Measurements from ENCODE around the gene CCNY.

DNA sequence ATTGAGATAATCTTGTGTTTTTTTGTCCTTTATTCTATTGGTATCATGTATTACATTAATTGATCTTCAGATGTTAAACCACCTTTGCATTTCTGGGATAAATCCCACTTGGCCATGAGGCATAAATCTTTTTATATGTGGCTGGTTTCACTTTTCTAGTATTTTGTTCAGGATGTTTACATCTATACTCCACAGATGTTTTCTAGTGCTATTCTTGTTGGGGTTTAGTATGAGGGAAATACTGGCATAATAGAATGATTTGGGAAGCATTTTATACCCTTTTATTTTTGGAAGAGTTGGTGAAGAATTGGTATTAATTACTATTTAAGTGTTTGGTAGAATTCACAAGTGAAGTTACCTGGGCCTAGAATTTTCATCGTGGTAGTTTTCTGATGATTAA, 41.8 kb upstream of the CCNY start:
- TF ChIP-seq, protein P1, sequence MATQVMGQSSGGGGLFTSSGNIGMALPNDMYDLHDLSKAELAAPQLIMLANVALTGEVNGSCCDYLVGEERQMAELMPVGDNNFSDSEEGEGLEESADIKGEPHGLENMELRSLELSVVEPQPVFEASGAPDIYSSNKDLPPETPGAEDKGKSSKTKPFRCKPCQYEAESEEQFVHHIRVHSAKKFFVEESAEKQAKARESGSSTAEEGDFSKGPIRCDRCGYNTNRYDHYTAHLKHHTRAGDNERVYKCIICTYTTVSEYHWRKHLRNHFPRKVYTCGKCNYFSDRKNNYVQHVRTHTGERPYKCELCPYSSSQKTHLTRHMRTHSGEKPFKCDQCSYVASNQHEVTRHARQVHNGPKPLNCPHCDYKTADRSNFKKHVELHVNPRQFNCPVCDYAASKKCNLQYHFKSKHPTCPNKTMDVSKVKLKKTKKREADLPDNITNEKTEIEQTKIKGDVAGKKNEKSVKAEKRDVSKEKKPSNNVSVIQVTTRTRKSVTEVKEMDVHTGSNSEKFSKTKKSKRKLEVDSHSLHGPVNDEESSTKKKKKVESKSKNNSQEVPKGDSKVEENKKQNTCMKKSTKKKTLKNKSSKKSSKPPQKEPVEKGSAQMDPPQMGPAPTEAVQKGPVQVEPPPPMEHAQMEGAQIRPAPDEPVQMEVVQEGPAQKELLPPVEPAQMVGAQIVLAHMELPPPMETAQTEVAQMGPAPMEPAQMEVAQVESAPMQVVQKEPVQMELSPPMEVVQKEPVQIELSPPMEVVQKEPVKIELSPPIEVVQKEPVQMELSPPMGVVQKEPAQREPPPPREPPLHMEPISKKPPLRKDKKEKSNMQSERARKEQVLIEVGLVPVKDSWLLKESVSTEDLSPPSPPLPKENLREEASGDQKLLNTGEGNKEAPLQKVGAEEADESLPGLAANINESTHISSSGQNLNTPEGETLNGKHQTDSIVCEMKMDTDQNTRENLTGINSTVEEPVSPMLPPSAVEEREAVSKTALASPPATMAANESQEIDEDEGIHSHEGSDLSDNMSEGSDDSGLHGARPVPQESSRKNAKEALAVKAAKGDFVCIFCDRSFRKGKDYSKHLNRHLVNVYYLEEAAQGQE (IDR thresholded peaks at IDR 0.05; ENCODE audit: insufficient read depth in 1 of 2, low read depth in 2 of 2, low read length in 1 of 2), result no peak
- TF ChIP-seq, protein P2, sequence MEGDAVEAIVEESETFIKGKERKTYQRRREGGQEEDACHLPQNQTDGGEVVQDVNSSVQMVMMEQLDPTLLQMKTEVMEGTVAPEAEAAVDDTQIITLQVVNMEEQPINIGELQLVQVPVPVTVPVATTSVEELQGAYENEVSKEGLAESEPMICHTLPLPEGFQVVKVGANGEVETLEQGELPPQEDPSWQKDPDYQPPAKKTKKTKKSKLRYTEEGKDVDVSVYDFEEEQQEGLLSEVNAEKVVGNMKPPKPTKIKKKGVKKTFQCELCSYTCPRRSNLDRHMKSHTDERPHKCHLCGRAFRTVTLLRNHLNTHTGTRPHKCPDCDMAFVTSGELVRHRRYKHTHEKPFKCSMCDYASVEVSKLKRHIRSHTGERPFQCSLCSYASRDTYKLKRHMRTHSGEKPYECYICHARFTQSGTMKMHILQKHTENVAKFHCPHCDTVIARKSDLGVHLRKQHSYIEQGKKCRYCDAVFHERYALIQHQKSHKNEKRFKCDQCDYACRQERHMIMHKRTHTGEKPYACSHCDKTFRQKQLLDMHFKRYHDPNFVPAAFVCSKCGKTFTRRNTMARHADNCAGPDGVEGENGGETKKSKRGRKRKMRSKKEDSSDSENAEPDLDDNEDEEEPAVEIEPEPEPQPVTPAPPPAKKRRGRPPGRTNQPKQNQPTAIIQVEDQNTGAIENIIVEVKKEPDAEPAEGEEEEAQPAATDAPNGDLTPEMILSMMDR (IDR thresholded peaks at IDR 0.05), result no peak

Data from Panc1 (cell line).